ENCODE data around the gene PIR.

- peak; percentile 69 for TF ChIP-seq CTCF (IDR thresholded peaks at IDR 0.05)
- no peak for TF ChIP-seq EZH2phosphoT487 (IDR thresholded peaks at IDR 0.05)
- no peak for TF ChIP-seq EZH2 (IDR thresholded peaks at IDR 0.05)
Observed at GRCh38 chrX:15468036-15468435, 25.1 kb downstream of the PIR start.
